Upper lobe of left lung (tissue), 4 donors: ENCODE measurements around the gene PPP1CC.

Experiments
- POLR2A ChIP-seq, 4 donors: fragments of 450-650 bp; IDR thresholded peaks; one replicate each; pipeline ENCODE4 v1.5.1; 2016 to 2017; ENCODE audit warnings: antibody characterized with exemption in 4 of 4, mild to moderate bottlenecking in 2 of 4
- POLR2AphosphoS5 ChIP-seq, 2 donors: sonication (generic); formaldehyde crosslinking; IDR thresholded peaks; one replicate each; pipeline ENCODE4 v1.5.1; 2017; ENCODE audit warnings: antibody characterized with exemption in 2 of 2
- TF ChIP-seq, protein P1 (sequence below), 6 experiments: fragments of 450-650 bp in 4 of 6; fragments of 200-600 bp in 2 of 6; sonication (generic) in 2 of 6; IDR thresholded peaks; one replicate each; pipeline ENCODE4 v1.5.1; 2016 to 2019; ENCODE audit warnings: antibody characterized with exemption in 6 of 6

- TF ChIP-seq, protein P1, sequence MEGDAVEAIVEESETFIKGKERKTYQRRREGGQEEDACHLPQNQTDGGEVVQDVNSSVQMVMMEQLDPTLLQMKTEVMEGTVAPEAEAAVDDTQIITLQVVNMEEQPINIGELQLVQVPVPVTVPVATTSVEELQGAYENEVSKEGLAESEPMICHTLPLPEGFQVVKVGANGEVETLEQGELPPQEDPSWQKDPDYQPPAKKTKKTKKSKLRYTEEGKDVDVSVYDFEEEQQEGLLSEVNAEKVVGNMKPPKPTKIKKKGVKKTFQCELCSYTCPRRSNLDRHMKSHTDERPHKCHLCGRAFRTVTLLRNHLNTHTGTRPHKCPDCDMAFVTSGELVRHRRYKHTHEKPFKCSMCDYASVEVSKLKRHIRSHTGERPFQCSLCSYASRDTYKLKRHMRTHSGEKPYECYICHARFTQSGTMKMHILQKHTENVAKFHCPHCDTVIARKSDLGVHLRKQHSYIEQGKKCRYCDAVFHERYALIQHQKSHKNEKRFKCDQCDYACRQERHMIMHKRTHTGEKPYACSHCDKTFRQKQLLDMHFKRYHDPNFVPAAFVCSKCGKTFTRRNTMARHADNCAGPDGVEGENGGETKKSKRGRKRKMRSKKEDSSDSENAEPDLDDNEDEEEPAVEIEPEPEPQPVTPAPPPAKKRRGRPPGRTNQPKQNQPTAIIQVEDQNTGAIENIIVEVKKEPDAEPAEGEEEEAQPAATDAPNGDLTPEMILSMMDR (IDR thresholded peaks at IDR 0.05) = peak in 1 of 6 experiments; percentile 8
- TF ChIP-seq POLR2AphosphoS5 (IDR thresholded peaks at IDR 0.05) (no peak), POLR2A (IDR thresholded peaks at IDR 0.05) (no peak)
Observed at GRCh38 chr12:110704750-110705149, 37.9 kb downstream of the PPP1CC start.
